H9 (cell line): ENCODE results near the gene ALLC. TPM values are rescaled to one million over a fixed set of nuclear protein-coding genes. Genes with fewer than 3 reads are reported as not detected.

Source experiments
- DNase-seq: peaks from one replicate; pipeline ENCODE4 v3.0.0-alpha.2; 2017
- H2AFZ ChIP-seq: one replicate; pipeline ENCODE4 v1.6.1; 2013; ENCODE audit warnings: mild to moderate bottlenecking, low read length, control low read depth, moderate library complexity
- H2AK5ac ChIP-seq: 2 replicates; pipeline ENCODE4 v1.6.1; 2013; ENCODE audit warnings: low read length, control low read depth, mixed read lengths; ENCODE audit not compliant: insufficient read length
- H2BK120ac ChIP-seq: one replicate; pipeline ENCODE4 v1.6.1; 2013; ENCODE audit warnings: low read depth, mild to moderate bottlenecking, low read length, control low read depth, inconsistent platforms; ENCODE audit not compliant: poor library complexity, severe bottlenecking
- H2BK12ac ChIP-seq: 2 replicates; pipeline ENCODE4 v1.6.1; 2013; ENCODE audit warnings: low read length, control low read depth, mixed read lengths, low read depth; ENCODE audit not compliant: insufficient read length
- H2BK15ac ChIP-seq: 2 replicates; pipeline ENCODE4 v1.6.1; 2013; ENCODE audit warnings: low read depth, low read length, control low read depth
- H2BK20ac ChIP-seq: one replicate; pipeline ENCODE4 v1.6.1; 2013; ENCODE audit warnings: low read depth, mild to moderate bottlenecking, low read length, control low read depth, inconsistent platforms; ENCODE audit not compliant: poor library complexity, severe bottlenecking
- H2BK5ac ChIP-seq: 2 replicates; pipeline ENCODE4 v1.6.1; 2013; ENCODE audit warnings: low read length, control low read depth, mixed read lengths; ENCODE audit not compliant: insufficient read length
- H3K14ac ChIP-seq: 2 replicates; pipeline ENCODE4 v1.6.1; 2013; ENCODE audit warnings: low read length, control low read depth; ENCODE audit not compliant: insufficient read depth
- H3K18ac ChIP-seq: 2 replicates; pipeline ENCODE4 v1.6.1; 2013; ENCODE audit warnings: low read depth, mild to moderate bottlenecking, mixed read lengths, low read length, control low read depth; ENCODE audit not compliant: insufficient read length
- H3K23ac ChIP-seq: 2 replicates; pipeline ENCODE4 v1.6.1; 2013; ENCODE audit warnings: low read length, control low read depth, mixed read lengths, low read depth; ENCODE audit not compliant: insufficient read length
- H3K23me2 ChIP-seq: 2 replicates; pipeline ENCODE4 v1.6.1; 2013; ENCODE audit warnings: low read depth, mild to moderate bottlenecking, mixed read lengths, low read length, control low read depth; ENCODE audit not compliant: insufficient read length, poor library complexity, severe bottlenecking
- H3K27ac ChIP-seq: 2 replicates; pipeline ENCODE4 v1.5.1; 2013; ENCODE audit warnings: low read length, control low read depth, mixed read lengths, low read depth; ENCODE audit not compliant: insufficient read length
- H3K27me3 ChIP-seq: 2 replicates; pipeline ENCODE4 v1.6.1; 2013; ENCODE audit warnings: low read length, control low read depth, inconsistent platforms; ENCODE audit not compliant: insufficient read depth
- H3K4ac ChIP-seq: 2 replicates; pipeline ENCODE4 v1.6.1; 2013; ENCODE audit warnings: low read depth, mild to moderate bottlenecking, control low read depth, inconsistent platforms, low read length, moderate library complexity
- H3K4me1 ChIP-seq: 2 replicates; pipeline ENCODE4 v1.6.1; 2013; ENCODE audit warnings: low read length, control low read depth, inconsistent platforms; ENCODE audit not compliant: insufficient read depth
- H3K4me2 ChIP-seq: 2 replicates; pipeline ENCODE4 v1.6.1; 2013; ENCODE audit warnings: low read length, control low read depth, mixed read lengths; ENCODE audit not compliant: insufficient read length, insufficient read depth
- H3K56ac ChIP-seq: 2 replicates; pipeline ENCODE4 v1.6.1; 2013; ENCODE audit warnings: low read depth, mild to moderate bottlenecking, mixed read lengths, low read length, control low read depth; ENCODE audit not compliant: insufficient read length
- H3K79me1 ChIP-seq: 2 replicates; pipeline ENCODE4 v1.6.1; 2013; ENCODE audit warnings: low read depth, mild to moderate bottlenecking, moderate library complexity, low read length, control low read depth, inconsistent platforms; ENCODE audit not compliant: insufficient read depth, poor library complexity, severe bottlenecking
- H3K79me2 ChIP-seq: 2 replicates; pipeline ENCODE4 v1.6.1; 2013; ENCODE audit warnings: low read length, control low read depth, inconsistent platforms; ENCODE audit not compliant: insufficient read depth
- H3K9ac ChIP-seq: 2 replicates; pipeline ENCODE4 v1.6.1; 2013; ENCODE audit warnings: low read length, control low read depth, mixed read lengths; ENCODE audit not compliant: insufficient read length; ENCODE audit errors: extremely low read depth
- H3K9me3 ChIP-seq: one replicate; pipeline ENCODE4 v1.6.1; 2013; ENCODE audit warnings: low read depth, low read length, inconsistent platforms; ENCODE audit not compliant: control insufficient read depth
- H3T11ph ChIP-seq: one replicate; pipeline ENCODE4 v1.6.1; 2013; ENCODE audit warnings: mild to moderate bottlenecking, low read length, control low read depth, inconsistent platforms
- H4K20me1 ChIP-seq: one replicate; pipeline ENCODE4 v1.6.1; 2013; ENCODE audit not compliant: control insufficient read depth, insufficient read length, insufficient read depth
- H4K5ac ChIP-seq: 2 replicates; pipeline ENCODE4 v1.6.1; 2013; ENCODE audit warnings: low read depth, mild to moderate bottlenecking, mixed read lengths, low read length, control low read depth; ENCODE audit not compliant: insufficient read length
- H4K8ac ChIP-seq: replicated peaks from 2 replicates; pipeline ENCODE4 v1.6.1; 2013; ENCODE audit warnings: low read length, control low read depth, mixed read lengths, low read depth; ENCODE audit not compliant: insufficient read length
- H4K91ac ChIP-seq: 2 replicates; pipeline ENCODE4 v1.6.1; 2013; ENCODE audit warnings: low read depth, mild to moderate bottlenecking, moderate library complexity, mixed read lengths, low read length, control low read depth; ENCODE audit not compliant: insufficient read length
- H3K27ac Mint-ChIP-seq, 3 experiments: 2 replicates in 2 of 3; 3 replicates in 1 of 3; pipeline ENCODE4 v1.8.0; 2020 to 2021; ENCODE audit warnings: mixed read lengths in 3 of 3, mild to moderate bottlenecking in 1 of 3, moderate library complexity in 1 of 3
- H3K27me3 Mint-ChIP-seq: 2 replicates; pipeline ENCODE4 v1.8.0; 2021; ENCODE audit warnings: low read depth, mild to moderate bottlenecking, moderate library complexity, mixed read lengths
- H3K36me3 Mint-ChIP-seq, 3 experiments: 2 replicates in 2 of 3; 3 replicates in 1 of 3; pipeline ENCODE4 v1.8.0; 2020 to 2021; ENCODE audit warnings: low read depth in 3 of 3, mixed read lengths in 3 of 3; ENCODE audit not compliant: insufficient read depth in 1 of 3
- H3K4me1 Mint-ChIP-seq, 2 experiments: 2 replicates each; pipeline ENCODE4 v1.8.0; 2020; ENCODE audit warnings: mixed read lengths in 2 of 2
- H3K4me3 Mint-ChIP-seq, 2 experiments: 2 replicates in 1 of 2; 3 replicates in 1 of 2; pipeline ENCODE4 v1.8.0; 2020 to 2021; ENCODE audit warnings: mild to moderate bottlenecking in 2 of 2, mixed read lengths in 2 of 2, moderate library complexity in 1 of 2
- H3K9me3 Mint-ChIP-seq, 2 experiments: 2 replicates in 1 of 2; 3 replicates in 1 of 2; pipeline ENCODE4 v1.8.0; 2020; ENCODE audit warnings: mild to moderate bottlenecking in 2 of 2, mixed read lengths in 2 of 2, moderate library complexity in 1 of 2
- WGBS: extraction: QIAGEN DNeasy Blood & Tissue Kit; methylation state at CpG from one replicate; pipeline ENCODE4 v1.1.7; 2013; ENCODE audit warnings: missing lambda C conversion rate, low lambda C conversion rate, mixed read lengths; ENCODE audit not compliant: insufficient read length; ENCODE audit errors: extremely low coverage; 5-methylcytosine and 5-hydroxymethylcytosine counted together
- long read RNA-seq: library from polyadenylated mRNA; unstranded; transcript quantifications from one replicate; pipeline ENCODE4 v2.0.0, GENCODE V29; 2020
- total RNA-seq: library from RNA; stranded (reverse); gene quantifications from 2 replicates; pipeline ENCODE4 v1.2.1, GENCODE V29; 2021
- TF ChIP-seq, protein P1 (sequence below): fragments of 200-600 bp; sonication (generic); conservative IDR thresholded peaks from 3 replicates; pipeline ENCODE4 v1.8.0; 2021; ENCODE audit warnings: antibody characterized with exemption, mild to moderate bottlenecking

ALLC gene
- not detected in 2 replicates for total RNA-seq
- long read RNA-seq = 0 reads

DNA sequence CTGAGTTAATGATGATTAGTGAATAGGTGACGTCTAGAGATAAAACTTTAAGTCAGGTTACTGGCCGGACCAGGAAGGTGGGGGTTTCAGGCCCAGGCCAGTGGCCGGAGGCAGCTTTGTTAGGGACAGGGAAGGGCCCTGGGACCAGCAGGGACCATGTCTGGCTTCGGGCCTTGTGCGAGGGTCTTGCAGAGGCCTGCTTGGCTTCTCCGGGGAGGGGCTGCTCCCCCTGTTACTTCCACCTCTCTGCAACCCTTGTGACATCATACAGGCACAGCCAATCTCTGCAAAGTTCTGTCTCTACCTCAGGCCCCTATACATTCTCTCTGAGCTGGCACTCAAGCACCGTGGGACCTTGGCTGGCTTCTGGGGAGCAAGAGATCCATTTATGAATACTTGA, at the start of gene ALLC:
Gene ALLC (plus strand): TSS at position 320 of the 400 bp plus-strand sequence. CDS start 12,958 bp downstream, outside the sequence.
- 0 out of 5 replicates have a peak, but pooled peaks cover 0 to 2% of the 10 kb centered on the region in 2 experiments for H3K9me3 Mint-ChIP-seq
- TF ChIP-seq, protein P1, sequence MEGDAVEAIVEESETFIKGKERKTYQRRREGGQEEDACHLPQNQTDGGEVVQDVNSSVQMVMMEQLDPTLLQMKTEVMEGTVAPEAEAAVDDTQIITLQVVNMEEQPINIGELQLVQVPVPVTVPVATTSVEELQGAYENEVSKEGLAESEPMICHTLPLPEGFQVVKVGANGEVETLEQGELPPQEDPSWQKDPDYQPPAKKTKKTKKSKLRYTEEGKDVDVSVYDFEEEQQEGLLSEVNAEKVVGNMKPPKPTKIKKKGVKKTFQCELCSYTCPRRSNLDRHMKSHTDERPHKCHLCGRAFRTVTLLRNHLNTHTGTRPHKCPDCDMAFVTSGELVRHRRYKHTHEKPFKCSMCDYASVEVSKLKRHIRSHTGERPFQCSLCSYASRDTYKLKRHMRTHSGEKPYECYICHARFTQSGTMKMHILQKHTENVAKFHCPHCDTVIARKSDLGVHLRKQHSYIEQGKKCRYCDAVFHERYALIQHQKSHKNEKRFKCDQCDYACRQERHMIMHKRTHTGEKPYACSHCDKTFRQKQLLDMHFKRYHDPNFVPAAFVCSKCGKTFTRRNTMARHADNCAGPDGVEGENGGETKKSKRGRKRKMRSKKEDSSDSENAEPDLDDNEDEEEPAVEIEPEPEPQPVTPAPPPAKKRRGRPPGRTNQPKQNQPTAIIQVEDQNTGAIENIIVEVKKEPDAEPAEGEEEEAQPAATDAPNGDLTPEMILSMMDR = no peak
- Histone ChIP-seq H3T11ph (no peak within 1 kb of the TSS), H3K9ac (no peak within 1 kb of the TSS), H3K56ac (no peak within 1 kb of the TSS), H3K18ac (no peak within 1 kb of the TSS), H3K27ac (no peak within 1 kb of the TSS), H2BK20ac (no peak within 1 kb of the TSS), H4K5ac (no peak within 1 kb of the TSS), H4K20me1 (no peaks in the 10 kb centered on the region), H2BK12ac (no peak within 1 kb of the TSS), H3K4me1 (no peaks in the 10 kb centered on the region; the same call in 1 of the 2 replicates), H2BK5ac (no peak within 1 kb of the TSS), H3K23ac (no peak within 1 kb of the TSS), H3K4me2 (no peak within 1 kb of the TSS), H2BK15ac (no peak within 1 kb of the TSS), H3K79me1 (no peaks in the 10 kb centered on the region), H2AFZ (no peak within 1 kb of the TSS), H2BK120ac (no peak within 1 kb of the TSS), H4K91ac (no peak within 1 kb of the TSS), H3K14ac (no peak within 1 kb of the TSS), H3K79me2 (no peaks in the 10 kb centered on the region), H3K9me3 (no peaks in the 10 kb centered on the region), H3K27me3 (no peaks in the 10 kb centered on the region), H3K23me2 (no peaks in the 10 kb centered on the region), H3K4ac (no peak within 1 kb of the TSS), H2AK5ac (no peak within 1 kb of the TSS), H4K8ac (no peak within 1 kb of the TSS)
- WGBS = no CpG with 5 or more reads among the region's 7 CpGs
- peak within 1 kb of the TSS in 2 of 3 experiments; percentile 53 to 65; a peak in 3 of 7 replicates for H3K27ac Mint-ChIP-seq
- peaks cover 8% of the 10 kb centered on the region for H3K27me3 Mint-ChIP-seq
- H3K36me3 Mint-ChIP-seq = no peaks in the 10 kb centered on the region; a peak in 2 of 7 replicates
- no peak within 1 kb of the TSS for H3K4me3 Mint-ChIP-seq
- H3K4me1 Mint-ChIP-seq = peaks cover 23 to 29% of the 10 kb centered on the region in 2 experiments
- DNase-seq = peak; percentile 25
